Middle frontal gyrus (tissue), 1 donor: Measurements from ENCODE around the gene HIGD2B.
"Not testable (repeated sequence)": the region's sequence is repeated elsewhere in the genome, so short reads cannot be mapped to it uniquely, and the experiment has no call there.

Source experiments
- DNase-seq: peaks from one replicate; pipeline ENCODE4 v3.0.0-alpha.2; 2015; ENCODE audit warnings: low spot score; ENCODE audit errors: extremely low spot score

HIGD2B gene

DNA sequence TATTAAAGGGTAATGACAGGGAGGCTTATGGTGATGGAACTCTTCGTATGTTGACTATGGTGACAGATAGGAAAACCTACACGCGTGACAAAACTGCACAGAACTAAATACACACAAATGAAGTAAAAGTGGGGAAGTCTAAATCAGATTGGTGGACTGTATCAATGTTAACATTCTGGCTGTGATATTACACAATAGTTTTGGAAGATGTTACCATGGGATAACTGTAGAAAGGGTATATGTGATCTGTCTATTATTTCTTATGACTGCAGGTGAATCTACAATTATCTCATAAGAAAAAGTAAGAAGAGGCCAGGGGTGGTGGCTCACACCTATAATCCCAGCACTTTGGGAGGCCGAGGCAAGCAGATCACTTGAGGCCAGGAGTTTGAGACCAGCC lies 9.1 kb downstream of the HIGD2B start:
- no peak for DNase-seq

DNA sequence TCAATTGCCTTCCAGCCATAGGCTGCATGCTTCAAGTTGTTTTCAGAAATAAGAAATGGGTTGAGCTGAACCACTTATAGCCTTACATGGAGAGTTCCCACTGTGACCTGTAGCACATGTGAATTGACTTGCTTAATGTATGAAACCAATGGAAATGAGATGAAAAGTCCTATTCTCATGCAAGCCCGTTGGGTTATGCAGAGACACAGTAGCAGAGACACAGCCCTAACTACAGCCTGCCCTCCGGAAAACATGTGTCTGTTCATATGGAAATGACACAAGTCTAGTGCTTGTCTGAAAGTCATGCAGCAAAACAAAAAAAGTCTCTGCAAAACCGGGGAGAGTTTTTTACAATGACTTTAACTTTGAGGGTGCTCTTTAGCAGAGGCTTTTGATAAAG lies 14.5 kb downstream of the HIGD2B start:
- no peak for DNase-seq

DNA sequence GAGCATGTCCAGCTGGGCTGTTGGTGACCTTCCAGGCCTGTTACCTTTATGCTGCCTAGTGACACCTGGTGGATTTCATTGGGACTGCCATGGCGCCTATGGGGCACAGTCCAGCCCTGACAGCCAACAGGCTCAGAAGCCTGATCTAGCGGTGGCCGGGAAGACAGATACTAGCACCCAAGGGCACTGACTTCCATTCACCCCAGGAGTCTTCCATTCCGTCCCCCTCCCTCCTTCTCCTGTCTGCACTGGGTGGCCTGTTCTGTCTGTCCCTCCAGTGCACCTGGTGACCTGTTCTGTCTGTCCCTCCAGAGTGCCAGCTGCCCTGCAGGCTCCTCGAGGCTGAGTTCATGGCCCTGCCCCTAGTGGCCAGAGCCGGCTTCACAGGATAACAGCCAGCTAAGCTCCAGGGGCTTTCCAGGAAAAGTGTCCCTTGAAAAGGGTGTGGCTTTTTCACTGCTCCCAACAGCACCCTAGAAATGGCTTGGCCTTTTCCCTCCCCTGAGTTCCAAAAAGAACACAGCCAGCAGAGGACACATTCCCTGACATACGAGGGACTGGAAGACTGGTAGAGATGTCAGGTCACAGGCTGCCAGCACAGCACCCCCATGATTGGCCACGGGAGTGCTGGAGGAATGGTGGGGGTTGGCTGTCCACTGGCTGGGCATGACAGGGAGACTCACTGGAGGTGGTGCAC lies 15.2 kb downstream of the HIGD2B start:
- DNase-seq, result not testable (repeated sequence)

DNA sequence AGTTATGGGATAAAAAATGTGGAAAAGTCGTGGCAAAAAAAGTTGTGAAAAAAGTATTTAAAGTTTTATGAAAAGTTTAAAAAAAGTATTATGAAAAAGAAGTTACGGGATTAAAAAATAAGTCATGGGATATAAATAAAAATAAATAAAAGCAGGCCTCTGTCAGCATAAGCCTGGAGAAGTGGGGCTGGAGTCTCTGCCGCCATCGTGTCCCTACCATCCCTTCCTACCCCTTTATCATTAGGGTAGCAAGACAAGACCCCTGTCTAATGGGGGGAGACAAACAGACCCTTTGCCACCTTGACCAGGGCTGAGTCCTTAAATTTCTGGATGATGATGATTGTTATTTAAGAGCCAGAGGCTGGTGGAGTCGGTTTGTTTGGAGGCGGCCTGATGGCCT lies 16.2 kb downstream of the HIGD2B start:
- not testable (repeated sequence) for DNase-seq

DNA sequence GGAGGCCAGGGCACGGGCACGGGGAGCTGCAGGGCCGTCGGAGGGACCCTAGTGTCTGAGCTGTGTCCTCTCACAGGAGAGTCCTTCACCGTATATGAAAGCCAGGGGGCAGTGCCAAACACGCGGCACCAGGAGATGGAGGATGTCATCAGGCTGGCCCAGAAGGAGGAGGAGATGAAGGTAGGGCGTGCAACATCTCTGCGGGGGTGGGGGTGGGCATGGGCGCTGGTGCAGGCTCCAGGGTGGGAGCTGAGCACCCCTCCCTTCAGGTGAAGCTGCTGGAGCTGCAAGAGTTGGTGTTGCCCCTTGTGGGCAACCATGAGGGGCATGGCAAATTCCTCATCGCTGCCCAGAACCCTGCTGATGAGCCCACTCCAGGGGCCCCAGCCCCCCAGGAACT lies 20.3 kb downstream of the HIGD2B start:
- not testable (repeated sequence) for DNase-seq

DNA sequence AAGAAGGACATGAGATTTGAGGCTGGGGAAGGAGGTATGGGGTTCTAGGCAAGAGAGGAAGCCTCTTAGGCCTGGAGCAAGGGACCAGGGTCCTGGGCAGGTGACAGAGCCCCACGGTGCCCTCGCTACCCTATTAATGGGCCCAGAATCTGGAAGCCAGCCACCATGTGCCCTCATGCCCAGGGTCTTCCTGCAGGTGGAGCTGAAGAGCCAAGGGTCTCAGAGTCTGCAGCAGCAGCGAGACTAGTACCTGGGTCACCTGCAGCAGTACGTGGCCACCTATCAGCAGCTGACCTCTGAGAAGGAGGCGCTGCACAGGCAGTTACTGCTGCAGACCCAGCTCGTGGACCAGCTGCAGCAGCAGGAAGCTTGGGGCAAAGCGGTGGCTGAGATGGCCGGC lies 22.1 kb downstream of the HIGD2B start:
- not testable (repeated sequence) for DNase-seq

DNA sequence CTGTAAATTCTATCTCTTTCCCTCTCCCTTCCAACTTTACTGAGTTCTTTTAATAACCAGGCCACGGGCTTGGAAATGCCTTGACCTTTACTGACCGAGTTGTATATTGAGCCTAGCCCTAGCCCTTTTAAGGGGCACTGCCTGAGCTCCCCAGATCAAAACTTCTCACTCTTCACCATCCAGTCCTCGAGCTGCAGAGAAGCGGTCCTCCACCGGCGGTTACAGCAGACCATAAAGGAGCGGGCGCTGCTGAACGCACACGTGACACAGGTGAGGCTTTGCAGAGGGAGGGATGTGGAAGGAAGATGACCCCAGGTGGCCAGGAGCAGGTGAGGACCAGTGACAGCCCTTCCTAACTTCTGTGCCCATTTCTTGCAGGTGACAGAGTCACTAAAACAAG lies 24.9 kb downstream of the HIGD2B start:
- not testable (repeated sequence) for DNase-seq

DNA sequence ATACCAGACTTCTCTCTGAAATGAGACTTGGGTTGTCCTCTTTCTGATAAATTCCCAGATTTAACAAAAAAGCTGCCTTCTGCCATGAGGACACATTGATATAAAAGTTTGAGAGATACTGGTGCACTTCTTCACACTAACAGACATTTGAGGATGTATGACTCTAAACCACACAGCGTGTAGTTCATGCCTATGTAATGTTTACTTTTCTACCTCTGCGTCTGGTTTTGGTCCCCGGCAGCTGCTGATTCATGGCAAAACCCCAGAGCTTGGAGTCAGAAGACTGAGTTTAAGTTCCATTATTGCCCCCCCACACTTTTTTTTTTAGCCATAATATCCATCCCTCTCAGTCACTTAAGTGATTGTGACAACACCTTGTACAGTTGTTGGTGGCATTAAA lies 30.0 kb downstream of the HIGD2B start:
- DNase-seq, result not testable (repeated sequence)

DNA sequence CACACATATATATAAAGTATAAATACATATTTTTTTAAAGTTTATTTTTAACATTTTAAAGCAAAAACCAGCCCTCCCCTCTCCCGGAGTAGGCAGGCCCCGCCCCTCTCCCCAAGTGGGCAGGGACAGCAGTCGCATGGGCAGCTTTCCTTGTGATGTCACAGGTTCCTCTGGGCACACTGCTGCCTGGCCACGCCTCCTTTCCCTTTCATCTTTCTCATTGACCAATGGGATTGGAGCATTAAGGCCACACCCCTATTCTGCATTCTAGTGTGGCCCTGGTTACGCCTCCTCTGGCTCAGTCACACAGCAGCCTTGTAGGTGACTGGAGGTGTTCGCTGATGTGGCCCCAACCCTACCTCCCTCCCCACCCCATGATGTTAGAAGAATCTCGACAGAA lies 31.6 kb downstream of the HIGD2B start, which contains the start of gene GOLGA6B:
GOLGA6B (plus strand) TSS at position 301 of the 400 bp plus-strand sequence; CDS start at position 342, 41 bp downstream.
- DNase-seq, result not testable (repeated sequence)

DNA sequence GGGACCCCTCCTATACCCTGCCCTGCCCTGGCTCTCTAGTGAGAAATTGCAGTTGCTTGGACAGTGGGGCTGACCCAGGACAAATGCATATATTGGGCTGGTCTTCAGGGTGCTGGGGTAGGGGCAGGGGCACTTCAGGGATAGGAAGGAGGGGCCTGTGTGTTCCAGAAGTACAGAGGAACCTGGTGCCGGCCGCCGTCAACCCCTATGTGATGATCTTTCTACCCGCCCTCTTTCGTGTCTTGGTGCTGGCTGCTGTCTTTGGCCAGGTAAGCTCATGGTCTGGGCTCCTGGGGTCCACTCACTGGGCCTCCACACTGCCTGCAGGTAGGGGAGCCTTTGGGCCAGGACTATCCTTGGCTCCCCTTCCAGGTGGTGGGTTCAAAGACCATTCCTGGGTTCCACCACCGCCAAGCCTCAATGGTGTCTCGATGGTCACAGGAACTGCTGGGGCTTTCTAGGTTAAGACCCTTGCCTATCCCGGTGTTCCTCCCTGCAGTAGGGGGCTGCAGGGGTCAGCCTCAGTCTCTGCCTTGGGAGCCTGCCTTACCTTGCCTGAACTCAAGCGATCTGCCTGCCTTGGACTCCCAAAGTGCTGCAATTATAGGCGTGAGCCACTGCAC lies 37.2 kb downstream of the HIGD2B start:
- not testable (repeated sequence) for DNase-seq

DNA sequence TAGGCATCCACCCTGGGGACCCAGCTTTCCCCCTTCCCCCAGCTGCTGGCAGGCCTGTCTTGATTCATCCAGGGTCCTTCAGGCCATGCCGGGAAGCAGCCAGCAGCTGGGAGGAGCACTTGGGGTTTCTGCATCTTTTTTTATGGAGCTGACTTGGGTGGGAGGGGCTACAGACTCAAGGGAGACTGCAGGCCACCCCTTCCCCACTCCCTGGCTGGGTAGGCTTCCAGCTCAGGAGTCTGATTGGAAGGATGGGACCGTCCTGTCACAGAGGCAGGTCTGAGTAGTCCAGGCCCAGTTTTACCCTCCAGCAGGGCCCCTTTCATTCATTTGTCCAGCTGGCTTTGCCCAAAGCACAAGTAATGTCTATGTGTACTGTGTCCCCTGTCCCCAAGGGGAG lies 43.7 kb downstream of the HIGD2B start:
- DNase-seq, result not testable (repeated sequence)

DNA sequence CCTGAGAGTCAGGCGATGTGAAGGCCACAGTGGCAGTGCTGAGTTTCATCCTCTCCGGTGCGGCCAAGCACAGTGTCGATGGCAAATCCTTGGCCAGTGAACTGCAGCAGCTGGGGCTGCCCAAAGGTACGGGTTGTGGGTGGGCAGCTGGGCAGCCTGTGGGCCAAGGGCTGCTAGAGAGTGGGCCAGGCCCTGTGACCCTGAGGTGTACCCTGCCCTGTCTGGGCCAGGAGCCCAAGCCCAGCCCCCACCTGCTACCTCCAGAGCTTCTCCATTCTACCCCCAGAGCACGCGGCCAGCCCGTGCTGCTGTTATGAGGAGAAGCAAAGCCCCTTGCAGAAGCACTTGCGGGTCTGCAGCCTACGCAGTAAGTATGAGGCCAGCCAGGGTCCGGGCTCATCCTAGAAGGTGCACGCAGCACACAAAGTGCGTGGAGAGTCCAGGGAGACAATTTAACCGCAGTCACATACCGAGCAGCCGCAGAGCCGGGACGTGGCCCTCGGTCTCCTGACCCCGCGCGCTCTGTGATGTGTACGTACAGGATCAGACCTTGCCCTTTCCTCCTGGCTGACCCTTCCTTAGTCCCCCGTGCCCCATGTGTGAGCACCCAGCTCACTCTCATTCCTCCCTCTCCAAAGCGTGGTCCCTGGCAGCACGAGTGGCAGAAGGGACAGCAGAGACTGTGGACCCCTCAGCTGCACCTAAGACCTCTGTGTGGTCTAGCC lies 46.1 kb downstream of the HIGD2B start:
- not testable (repeated sequence) for DNase-seq

DNA sequence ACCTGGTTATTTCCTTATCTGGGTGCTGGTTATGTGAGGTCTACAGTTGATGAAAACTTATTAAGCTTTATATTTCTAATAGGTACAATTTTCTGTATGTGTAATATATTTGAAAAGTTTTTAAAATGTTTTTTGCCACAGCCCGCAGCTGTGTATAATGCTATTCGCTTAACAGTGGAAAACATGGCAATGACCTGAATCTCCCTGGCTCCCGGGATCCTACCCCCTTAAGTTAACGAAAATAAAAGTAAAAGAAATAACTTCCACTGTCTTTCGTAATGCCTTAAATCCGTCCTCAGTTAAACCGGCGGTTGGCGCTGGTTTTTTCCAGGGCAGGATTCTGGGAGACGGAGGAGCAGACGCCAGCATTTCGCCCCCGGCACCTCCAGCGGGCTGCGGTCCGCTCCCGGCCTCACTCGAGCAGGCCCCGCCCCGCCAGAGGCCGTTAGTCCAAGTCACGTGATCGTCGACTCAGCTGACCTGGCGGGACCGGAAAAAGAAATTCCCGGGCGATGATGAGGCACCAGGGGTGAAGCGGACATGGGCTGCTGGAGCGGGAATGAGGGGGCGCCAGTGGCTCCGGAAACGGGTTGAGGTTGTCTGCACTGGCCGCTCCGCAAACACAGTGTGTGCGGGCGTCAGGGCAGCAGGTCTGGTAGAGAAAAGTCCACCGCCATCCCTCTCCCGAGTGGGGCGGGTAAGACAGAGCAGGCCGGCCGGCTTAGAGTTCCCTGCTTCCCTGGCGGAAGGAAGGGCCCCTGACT lies 49.3 kb downstream of the HIGD2B start:
- peak; percentile 69 for DNase-seq

DNA sequence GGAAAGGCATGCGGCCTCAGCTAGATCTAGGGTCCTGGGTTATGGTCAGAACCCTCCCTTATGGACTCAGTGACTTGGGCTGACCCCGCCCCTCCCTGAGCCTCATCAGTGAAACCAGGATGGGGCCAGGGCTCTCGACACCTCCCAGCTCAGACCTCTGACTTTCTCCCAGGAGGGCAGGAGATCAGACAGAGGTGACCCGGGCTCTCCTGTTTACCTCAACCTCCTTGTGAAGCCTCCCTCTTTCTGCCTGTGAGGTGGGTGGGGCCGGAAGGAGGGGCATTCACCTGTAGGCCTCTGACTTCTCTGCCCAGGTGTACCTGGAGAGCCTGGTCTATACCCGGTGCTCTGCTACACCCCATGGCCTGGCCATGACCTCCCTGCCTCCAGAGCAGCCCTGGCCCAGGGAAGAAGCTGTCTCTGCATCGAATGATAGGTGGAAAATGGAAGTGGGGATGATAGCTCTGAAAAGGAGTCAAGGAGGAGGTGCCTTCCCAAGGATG lies 56.9 kb downstream of the HIGD2B start:
- not testable (repeated sequence) for DNase-seq

DNA sequence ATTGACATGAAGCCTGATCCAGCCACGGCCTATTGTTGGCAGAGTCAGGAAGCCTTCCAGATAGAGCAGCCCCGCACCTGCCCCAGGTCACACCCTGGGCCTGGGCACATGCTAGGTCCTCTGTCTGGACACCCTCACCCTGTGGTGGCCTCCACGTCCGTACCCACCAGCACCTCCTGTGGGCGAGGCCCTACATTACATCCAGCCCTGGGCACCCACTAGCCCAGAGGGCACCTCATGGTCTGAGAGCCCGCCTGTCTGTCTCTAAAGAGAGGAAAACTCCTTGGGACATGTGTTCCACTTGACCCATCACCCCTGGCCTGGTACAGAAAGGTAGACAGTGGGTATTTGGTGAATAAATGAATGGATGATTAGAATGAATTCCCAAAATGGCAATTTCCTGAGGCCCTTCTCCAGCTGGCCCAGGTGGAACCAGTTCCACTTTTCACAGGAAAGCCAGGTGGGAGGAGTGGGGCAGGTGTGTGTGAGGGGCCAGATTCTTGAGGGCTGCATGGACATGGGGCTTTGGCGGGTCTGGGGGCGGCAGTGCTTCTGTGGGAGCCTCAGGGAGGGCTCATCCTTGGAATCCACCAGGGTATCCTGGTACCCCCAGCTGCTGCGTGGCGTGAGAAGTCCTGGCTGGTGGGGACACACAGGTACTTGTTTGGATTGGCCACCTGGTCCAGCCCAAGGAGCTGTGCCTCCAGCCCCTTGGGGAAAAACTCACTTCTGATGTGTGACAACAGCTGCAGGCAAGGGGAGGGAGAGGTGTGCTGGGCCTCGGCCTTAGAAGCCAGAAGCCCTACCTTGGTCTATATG lies 57.5 kb downstream of the HIGD2B start:
- not testable (repeated sequence) for DNase-seq

DNA sequence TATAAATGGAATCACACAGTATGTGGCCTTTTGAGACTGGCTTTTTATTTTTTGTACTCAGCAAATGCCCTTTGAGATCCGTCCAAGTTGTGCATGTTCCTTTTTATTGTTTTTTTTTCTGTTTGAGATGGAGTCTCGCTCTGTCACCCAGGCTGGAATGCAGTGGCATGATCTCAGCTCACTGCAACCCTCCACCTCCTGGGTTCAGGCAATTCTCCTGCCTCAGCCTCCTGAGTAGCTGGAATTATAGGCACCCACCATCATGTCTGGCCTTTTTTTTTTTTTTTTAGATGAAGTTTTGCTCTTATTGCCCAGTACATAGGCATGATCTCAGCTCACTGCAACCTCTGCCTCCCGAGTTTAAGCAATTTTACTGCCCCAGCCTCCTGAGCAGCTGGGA lies 59.8 kb downstream of the HIGD2B start:
- DNase-seq, result not testable (repeated sequence)
